ENCODE measurements around the gene RTL10.

Gene RTL10

GRCh38 chr22:19876314-19876940 lies 21.8 kb upstream of the RTL10 start:
- Histone ChIP-seq H3K9me3 (ENCODE audit: control insufficient read depth, insufficient read depth, low read length) (no peaks in the 10 kb centered on the region), H3F3A (ENCODE audit: control insufficient read depth, insufficient read depth) (no peaks in the 10 kb centered on the region), H3K4me3 (ENCODE audit: low read length) (no peak overlapping the region), H3K4me1 (ENCODE audit: control insufficient read depth, low read length) (peaks cover 5% of the 10 kb centered on the region; the same call in 1 of the 2 replicates), H3K36me3 (ENCODE audit: control insufficient read depth, low read length) (no peaks in the 10 kb centered on the region), H3K4me2 (ENCODE audit: low read length) (no peak overlapping the region), H3K27me3 (ENCODE audit: control insufficient read depth, low read length) (no peaks in the 10 kb centered on the region), H3K79me2 (ENCODE audit: control insufficient read depth, low read length) (no peaks in the 10 kb centered on the region), H4K20me1 (ENCODE audit: control insufficient read depth, insufficient read depth, low read depth, low read length) (no peaks in the 10 kb centered on the region), H3K27ac (ENCODE audit: low read depth, low read length) (no peak overlapping the region), H3K9me2 (replicated peaks; ENCODE audit: control insufficient read depth, low read length) (no peaks in the 10 kb centered on the region)
- TF ChIP-seq EZH2phosphoT487 (IDR thresholded peaks at IDR 0.05; ENCODE audit: borderline replicate concordance, low read length) (no peak), CTCF (IDR thresholded peaks at IDR 0.05; ENCODE audit: low read depth, low read length, poor library complexity, severe bottlenecking) (no peak)

- H3K36me3 ChIP-seq (ENCODE audit: control insufficient read depth, low read length), result no peaks in the 10 kb centered on the region
- no peaks in the 10 kb centered on the region for H4K20me1 ChIP-seq (ENCODE audit: control insufficient read depth, insufficient read depth, low read depth, low read length)
- H3K27ac ChIP-seq (ENCODE audit: low read depth, low read length), result no peak overlapping the region
- H3K27me3 ChIP-seq (ENCODE audit: control insufficient read depth, low read length), result no peaks in the 10 kb centered on the region
- no peaks in the 10 kb centered on the region for H3F3A ChIP-seq (ENCODE audit: control insufficient read depth, insufficient read depth)
- H3K9me2 ChIP-seq (replicated peaks; ENCODE audit: control insufficient read depth, low read length), result no peaks in the 10 kb centered on the region
- H3K4me3 ChIP-seq (ENCODE audit: low read length), result no peak overlapping the region
- no peaks in the 10 kb centered on the region for H3K79me2 ChIP-seq (ENCODE audit: control insufficient read depth, low read length)
- TF ChIP-seq CTCF (IDR thresholded peaks at IDR 0.05; ENCODE audit: low read depth, low read length, poor library complexity, severe bottlenecking), result no peak
- no peak for TF ChIP-seq EZH2phosphoT487 (IDR thresholded peaks at IDR 0.05; ENCODE audit: borderline replicate concordance, low read length)
- no peaks in the 10 kb centered on the region for H3K9me3 ChIP-seq (ENCODE audit: control insufficient read depth, insufficient read depth, low read length)
- H3K4me1 ChIP-seq (ENCODE audit: control insufficient read depth, low read length), result peaks cover 5% of the 10 kb centered on the region; the same call in 1 of the 2 replicates
- no peak overlapping the region for H3K4me2 ChIP-seq (ENCODE audit: low read length)
Observed at GRCh38 chr22:19875531-19876313, 21.0 kb upstream of the RTL10 start.

- peaks cover 5% of the 10 kb centered on the region; the same call in 1 of the 2 replicates for H3K4me1 ChIP-seq (ENCODE audit: control insufficient read depth, low read length)
- no peaks in the 10 kb centered on the region for H3K9me2 ChIP-seq (replicated peaks; ENCODE audit: control insufficient read depth, low read length)
- H3K27me3 ChIP-seq (ENCODE audit: control insufficient read depth, low read length), result no peaks in the 10 kb centered on the region
- no peak overlapping the region for H3K4me3 ChIP-seq (ENCODE audit: low read length)
- H3F3A ChIP-seq (ENCODE audit: control insufficient read depth, insufficient read depth), result no peaks in the 10 kb centered on the region
- no peak overlapping the region for H3K4me2 ChIP-seq (ENCODE audit: low read length)
- no peaks in the 10 kb centered on the region for H4K20me1 ChIP-seq (ENCODE audit: control insufficient read depth, insufficient read depth, low read depth, low read length)
- H3K36me3 ChIP-seq (ENCODE audit: control insufficient read depth, low read length), result no peaks in the 10 kb centered on the region
- H3K27ac ChIP-seq (ENCODE audit: low read depth, low read length), result no peak overlapping the region
- H3K9me3 ChIP-seq (ENCODE audit: control insufficient read depth, insufficient read depth, low read length), result no peaks in the 10 kb centered on the region
- no peaks in the 10 kb centered on the region for H3K79me2 ChIP-seq (ENCODE audit: control insufficient read depth, low read length)
- no peak for TF ChIP-seq CTCF (IDR thresholded peaks at IDR 0.05; ENCODE audit: low read depth, low read length, poor library complexity, severe bottlenecking)
Observed at GRCh38 chr22:19875061-19875530, 20.4 kb upstream of the RTL10 start.
